ENCODE data around the gene ERCC3. TPM values are rescaled to one million over a fixed set of nuclear protein-coding genes. Genes with fewer than 3 reads are reported as not detected.

Gene ERCC3
- total RNA-seq, 1 experiment from 2014 or later, result 60.8 TPM

DNA sequence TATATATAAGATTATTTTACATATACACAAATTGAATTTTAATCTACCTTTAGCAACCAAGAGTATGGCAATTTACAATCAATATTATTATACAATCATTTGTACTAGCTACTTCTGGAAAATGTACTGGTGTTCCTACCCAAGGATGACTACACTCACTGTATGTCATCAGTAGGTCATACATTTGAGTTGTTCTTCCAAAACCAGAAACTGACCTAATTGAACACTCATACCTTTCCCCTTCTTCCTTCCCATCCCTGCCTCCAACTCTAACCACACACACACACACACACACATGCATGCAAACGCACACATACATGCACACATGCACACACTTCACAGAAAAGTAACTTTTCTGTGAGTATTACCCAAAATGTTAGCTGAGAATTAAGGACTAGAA is 8.2 kb upstream of the ERCC3 start:
- H3K14ac ChIP-seq (ENCODE audit: insufficient read depth, low read length), result no peak overlapping the region
- H3K4me3 Mint-ChIP-seq, result no peak overlapping the region
- H4K91ac ChIP-seq (ENCODE audit: insufficient read length, low read depth, low read length), result no peak overlapping the region
- H3K4me1 ChIP-seq (ENCODE audit: insufficient read depth, low read length), result no peaks in the 10 kb centered on the region
- H2BK120ac ChIP-seq (ENCODE audit: low read depth, low read length, poor library complexity, severe bottlenecking), result no peak overlapping the region
- H2BK15ac ChIP-seq (ENCODE audit: low read depth, low read length), result no peak overlapping the region
- no peak overlapping the region for H4K5ac ChIP-seq (ENCODE audit: insufficient read length, low read depth, low read length)
- no peaks in the 10 kb centered on the region for H3K79me2 ChIP-seq (ENCODE audit: insufficient read depth, low read length)
- H2BK12ac ChIP-seq (ENCODE audit: insufficient read length, low read depth, low read length), result no peak overlapping the region
- H2AK5ac ChIP-seq (ENCODE audit: insufficient read length, low read length), result no peak overlapping the region
- H2BK5ac ChIP-seq (ENCODE audit: insufficient read length, low read length), result no peak overlapping the region
- no peak overlapping the region for H3K23ac ChIP-seq (ENCODE audit: insufficient read length, low read depth, low read length)
- no peak overlapping the region for H2BK20ac ChIP-seq (ENCODE audit: low read depth, low read length, poor library complexity, severe bottlenecking)
- no peaks in the 10 kb centered on the region for H4K20me1 ChIP-seq (ENCODE audit: control insufficient read depth, insufficient read depth, insufficient read length)
- DNase-seq, result no peak
- H3K27me3 Mint-ChIP-seq (ENCODE audit: low read depth), result no peaks in the 10 kb centered on the region
- WGBS (ENCODE audit: extremely low coverage, insufficient read length, low lambda C conversion rate), result no CpG with 5 or more reads among the region's 1 CpG
- H3K27me3 ChIP-seq (ENCODE audit: insufficient read depth, low read length), result no peaks in the 10 kb centered on the region
- no peaks in the 10 kb centered on the region for H3K79me1 ChIP-seq (ENCODE audit: insufficient read depth, low read depth, low read length, poor library complexity, severe bottlenecking)
- H3K4ac ChIP-seq (ENCODE audit: low read depth, low read length), result no peak overlapping the region
- H3K23me2 ChIP-seq (ENCODE audit: insufficient read length, low read depth, low read length, poor library complexity, severe bottlenecking), result no peaks in the 10 kb centered on the region
- H3K4me1 Mint-ChIP-seq, result no peaks in the 10 kb centered on the region
- no peak overlapping the region for H3T11ph ChIP-seq (ENCODE audit: low read length)
- H4K8ac ChIP-seq (replicated peaks; ENCODE audit: insufficient read length, low read depth, low read length), result no peak overlapping the region
- no peaks in the 10 kb centered on the region for H3K9me3 Mint-ChIP-seq
- no peak overlapping the region for H3K56ac ChIP-seq (ENCODE audit: insufficient read length, low read depth, low read length)
- H3K27ac ChIP-seq (ENCODE audit: insufficient read length, low read depth, low read length), result no peak overlapping the region
- H3K18ac ChIP-seq (ENCODE audit: insufficient read length, low read depth, low read length), result no peak overlapping the region
- H3K27ac Mint-ChIP-seq, result no peak overlapping the region
- H3K4me2 ChIP-seq (ENCODE audit: insufficient read depth, insufficient read length, low read length), result no peak overlapping the region
- H3K9me3 ChIP-seq (ENCODE audit: control insufficient read depth, low read depth, low read length), result no peaks in the 10 kb centered on the region
- H2AFZ ChIP-seq (ENCODE audit: low read length), result no peak overlapping the region
- H3K36me3 Mint-ChIP-seq (ENCODE audit: insufficient read depth in 1 of 3, low read depth in 3 of 3), result peaks cover 0 to 14% (median 0%) of the 10 kb centered on the region in 3 experiments; a peak in 3 of 7 replicates
- no peak overlapping the region for H3K9ac ChIP-seq (ENCODE audit: extremely low read depth, insufficient read length, low read length)
- TF ChIP-seq, protein P1, sequence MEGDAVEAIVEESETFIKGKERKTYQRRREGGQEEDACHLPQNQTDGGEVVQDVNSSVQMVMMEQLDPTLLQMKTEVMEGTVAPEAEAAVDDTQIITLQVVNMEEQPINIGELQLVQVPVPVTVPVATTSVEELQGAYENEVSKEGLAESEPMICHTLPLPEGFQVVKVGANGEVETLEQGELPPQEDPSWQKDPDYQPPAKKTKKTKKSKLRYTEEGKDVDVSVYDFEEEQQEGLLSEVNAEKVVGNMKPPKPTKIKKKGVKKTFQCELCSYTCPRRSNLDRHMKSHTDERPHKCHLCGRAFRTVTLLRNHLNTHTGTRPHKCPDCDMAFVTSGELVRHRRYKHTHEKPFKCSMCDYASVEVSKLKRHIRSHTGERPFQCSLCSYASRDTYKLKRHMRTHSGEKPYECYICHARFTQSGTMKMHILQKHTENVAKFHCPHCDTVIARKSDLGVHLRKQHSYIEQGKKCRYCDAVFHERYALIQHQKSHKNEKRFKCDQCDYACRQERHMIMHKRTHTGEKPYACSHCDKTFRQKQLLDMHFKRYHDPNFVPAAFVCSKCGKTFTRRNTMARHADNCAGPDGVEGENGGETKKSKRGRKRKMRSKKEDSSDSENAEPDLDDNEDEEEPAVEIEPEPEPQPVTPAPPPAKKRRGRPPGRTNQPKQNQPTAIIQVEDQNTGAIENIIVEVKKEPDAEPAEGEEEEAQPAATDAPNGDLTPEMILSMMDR (conservative IDR thresholded peaks at IDR 0.05), result no peak
